ENCODE measurements around the gene CREG2.
A peak's percentile ranks its signal among the peaks of the same experiment; 100 is the strongest.

Gene CREG2

GRCh38 chr2:101341901-101342624, 45.2 kb downstream of the CREG2 start:
- peaks cover 10 to 62% (median 39%) of the 10 kb centered on the region in 10 experiments for H3K4me1 ChIP-seq

GRCh38 chr2:101341421-101341820, 45.9 kb downstream of the CREG2 start:
- peak overlapping the region; percentile 40 to 77 (median 64); a peak in 21 of 22 replicates for H3K27ac ChIP-seq
- H4K20me1 ChIP-seq: no peaks in the 10 kb centered on the region
- peak overlapping the region in 7 of 11 experiments; percentile 15 to 47 (median 32); a peak in 8 of 22 replicates for H3K9ac ChIP-seq
- H3K4me3 ChIP-seq: no peak overlapping the region
- no peaks in the 10 kb centered on the region for H3K27me3 ChIP-seq
- TF ChIP-seq Cebpa-rat (IDR thresholded peaks at IDR 0.05): no peak
- no peaks in the 10 kb centered on the region for H3K9me3 ChIP-seq (replicated peaks in 1 of 11)
- H3K4me1 ChIP-seq: peaks cover 10 to 64% (median 40%) of the 10 kb centered on the region in 10 experiments
- no peaks in the 10 kb centered on the region for H3K36me3 ChIP-seq
- peak overlapping the region; percentile 11 to 82 (median 66) for H3K4me2 ChIP-seq

More at GRCh38 chr2:101341901-101342624, 45.2 kb downstream of the CREG2 start:
- no peak for TF ChIP-seq Cebpa-rat (IDR thresholded peaks at IDR 0.05)
- Histone ChIP-seq H3K4me2 (peak overlapping the region; percentile 11 to 82 (median 66)), H4K20me1 (no peaks in the 10 kb centered on the region), H3K4me3 (no peak overlapping the region; a peak in 1 of 20 replicates), H3K9ac (peak overlapping the region in 7 of 11 experiments; percentile 7 to 47 (median 32); a peak in 12 of 22 replicates), H3K27ac (peak overlapping the region in 10 of 11 experiments; percentile 45 to 77 (median 64); a peak in 20 of 22 replicates), H3K9me3 (replicated peaks in 1 of 11) (no peaks in the 10 kb centered on the region), H3K27me3 (no peaks in the 10 kb centered on the region), H3K36me3 (no peaks in the 10 kb centered on the region)

- no peak for TF ChIP-seq Cebpa-rat (IDR thresholded peaks at IDR 0.05)
- Histone ChIP-seq H3K27ac (peak overlapping the region; percentile 22 to 77 (median 61); a peak in 19 of 22 replicates), H3K4me1 (peaks cover 10 to 77% (median 48%) of the 10 kb centered on the region in 10 experiments), H3K9ac (peak overlapping the region in 8 of 11 experiments; percentile 1 to 61 (median 16); a peak in 8 of 22 replicates), H3K4me3 (no peak overlapping the region), H4K20me1 (no peaks in the 10 kb centered on the region), H3K36me3 (no peaks in the 10 kb centered on the region), H3K4me2 (peak overlapping the region in 8 of 11 experiments; percentile 21 to 82 (median 71); a peak in 15 of 22 replicates), H3K9me3 (replicated peaks in 1 of 11) (no peaks in the 10 kb centered on the region), H3K27me3 (no peaks in the 10 kb centered on the region)
Observed at GRCh38 chr2:101340141-101340551, 47.2 kb downstream of the CREG2 start.

- Histone ChIP-seq H4K20me1 (no peaks in the 10 kb centered on the region), H3K9ac (no peak overlapping the region), H3K27ac (peak overlapping the region in 8 of 11 experiments; percentile 40 to 76 (median 63); a peak in 10 of 22 replicates), H3K4me3 (no peak overlapping the region), H3K36me3 (no peaks in the 10 kb centered on the region), H3K27me3 (no peaks in the 10 kb centered on the region), H3K4me2 (peak overlapping the region in 5 of 11 experiments; percentile 58 to 79 (median 73); a peak in 11 of 22 replicates), H3K4me1 (peaks cover 10 to 84% (median 55%) of the 10 kb centered on the region in 10 experiments), H3K9me3 (replicated peaks in 1 of 11) (no peaks in the 10 kb centered on the region)
- no peak for TF ChIP-seq Cebpa-rat (IDR thresholded peaks at IDR 0.05)
Observed at GRCh38 chr2:101339266-101339880, 47.9 kb downstream of the CREG2 start.

- Histone ChIP-seq H3K4me3 (no peak overlapping the region), H3K36me3 (no peaks in the 10 kb centered on the region), H3K4me1 (peaks cover 10 to 96% (median 62%) of the 10 kb centered on the region in 10 experiments), H3K4me2 (peak overlapping the region in 4 of 11 experiments; percentile 34 to 69 (median 42); a peak in 8 of 22 replicates), H3K9me3 (replicated peaks in 1 of 11) (no peaks in the 10 kb centered on the region), H3K27ac (no peak overlapping the region), H4K20me1 (no peaks in the 10 kb centered on the region), H3K9ac (no peak overlapping the region), H3K27me3 (no peaks in the 10 kb centered on the region)
- TF ChIP-seq Cebpa-rat (IDR thresholded peaks at IDR 0.05): no peak
Observed at GRCh38 chr2:101337877-101338276, 49.4 kb downstream of the CREG2 start.

- H3K9ac ChIP-seq: no peak overlapping the region
- 0 out of 22 replicates have a peak, but pooled peaks of 2 of the 11 experiments have one; percentile 15 to 23 for TF ChIP-seq Cebpa-rat (IDR thresholded peaks at IDR 0.05)
- peak overlapping the region in 9 of 11 experiments; percentile 11 to 100 (median 98); a peak in 11 of 22 replicates for H3K27ac ChIP-seq
- peak overlapping the region in 8 of 11 experiments; percentile 22 to 93 (median 74); a peak in 11 of 22 replicates for H3K4me2 ChIP-seq
- H3K4me3 ChIP-seq: no peak overlapping the region
- H4K20me1 ChIP-seq: no peaks in the 10 kb centered on the region
- H3K4me1 ChIP-seq: peaks cover 28 to 95% (median 68%) of the 10 kb centered on the region in 10 experiments
- H3K27me3 ChIP-seq: no peaks in the 10 kb centered on the region
- no peaks in the 10 kb centered on the region for H3K36me3 ChIP-seq
- no peaks in the 10 kb centered on the region for H3K9me3 ChIP-seq (replicated peaks in 1 of 11)
Observed at GRCh38 chr2:101332885-101333766, 54.2 kb downstream of the CREG2 start.

- H3K4me2 ChIP-seq: peak overlapping the region; percentile 68 to 93 (median 82)
- H3K4me3 ChIP-seq: no peak overlapping the region
- H3K27ac ChIP-seq: peak overlapping the region; percentile 79 to 100 (median 98); a peak in 21 of 22 replicates
- peaks cover 0 to 9% (median 2%) of the 10 kb centered on the region in 11 experiments; a peak in 14 of 22 replicates for H3K9me3 ChIP-seq (replicated peaks in 1 of 11)
- H3K4me1 ChIP-seq: peaks cover 38 to 99% (median 84%) of the 10 kb centered on the region in 10 experiments
- no peaks in the 10 kb centered on the region for H3K27me3 ChIP-seq
- TF ChIP-seq Cebpa-rat (IDR thresholded peaks at IDR 0.05): no peak
- H4K20me1 ChIP-seq: no peaks in the 10 kb centered on the region
- no peaks in the 10 kb centered on the region for H3K36me3 ChIP-seq
- H3K9ac ChIP-seq: peak overlapping the region; percentile 8 to 93 (median 85); a peak in 19 of 22 replicates
Observed at GRCh38 chr2:101331202-101331601, 56.1 kb downstream of the CREG2 start.

- Histone ChIP-seq H4K20me1 (no peaks in the 10 kb centered on the region), H3K27ac (peak overlapping the region; percentile 79 to 100 (median 98)), H3K36me3 (peaks cover 0 to 4% (median 0%) of the 10 kb centered on the region in 11 experiments; a peak in 1 of 22 replicates), H3K4me1 (peaks cover 38 to 97% (median 85%) of the 10 kb centered on the region in 10 experiments), H3K9me3 (replicated peaks in 1 of 11) (peaks cover 8 to 17% (median 10%) of the 10 kb centered on the region in 11 experiments), H3K4me2 (peak overlapping the region; percentile 68 to 93 (median 82)), H3K4me3 (no peak overlapping the region; a peak in 1 of 20 replicates), H3K27me3 (no peaks in the 10 kb centered on the region), H3K9ac (peak overlapping the region; percentile 65 to 93 (median 85))
- TF ChIP-seq Cebpa-rat (IDR thresholded peaks at IDR 0.05): no peak
Observed at GRCh38 chr2:101330253-101330933, 56.9 kb downstream of the CREG2 start.

Measured in BLaER1 treated with 17β-estradiol and CSF1 and Interleukin-3, amounts not matched to agents 10 nM and 100 nM (cell line).